HL-60 (cell line): ENCODE measurements around the gene TRIM23.

Experiments
- DNase-seq, 2 experiments: peaks; one replicate each; pipeline ENCODE4 v3.0.0-alpha.2; 2010 to 2020; ENCODE audit warnings: low read depth in 1 of 2, low spot score in 1 of 2
- H3K27ac ChIP-seq: fragments of 250-450 bp; sonication (Bioruptor Pico); replicated peaks from 2 replicates; pipeline ENCODE4 v1.5.1; 2020; ENCODE audit warnings: mild to moderate bottlenecking, moderate library complexity
- H3K27me3 ChIP-seq: fragments of 250-450 bp; sonication (Bioruptor Pico); 2 replicates; pipeline ENCODE4 v1.5.1; 2021; ENCODE audit warnings: mild to moderate bottlenecking, moderate library complexity; ENCODE audit not compliant: insufficient read depth, poor library complexity, severe bottlenecking
- H3K4me3 ChIP-seq: replicated peaks from 2 replicates; pipeline ENCODE4 v1.5.1; 2011; ENCODE audit warnings: mild to moderate bottlenecking, control low read depth, low read length; ENCODE audit not compliant: insufficient read depth
- GABPA ChIP-seq: IDR thresholded peaks from 2 replicates; pipeline ENCODE4 v1.6.1; 2012; ENCODE audit warnings: low read depth
- POLR2AphosphoS5 ChIP-seq: IDR thresholded peaks from 2 replicates; pipeline ENCODE4 v1.6.1; 2012; ENCODE audit warnings: low read depth
- SPI1 ChIP-seq: IDR thresholded peaks from 2 replicates; pipeline ENCODE4 v1.6.1; 2012; ENCODE audit warnings: low read depth, mild to moderate bottlenecking, borderline replicate concordance
- TF ChIP-seq, protein P1 (sequence below): IDR thresholded peaks from 2 replicates; pipeline ENCODE4 v1.6.1; 2012; ENCODE audit warnings: low read depth; ENCODE audit not compliant: insufficient replicate concordance
- TF ChIP-seq, protein P2 (sequence below): IDR thresholded peaks from one replicate; pipeline ENCODE4 v1.5.1; 2011; ENCODE audit warnings: low read length, control low read depth, inconsistent platforms; ENCODE audit not compliant: insufficient read depth

TRIM23 gene

DNA sequence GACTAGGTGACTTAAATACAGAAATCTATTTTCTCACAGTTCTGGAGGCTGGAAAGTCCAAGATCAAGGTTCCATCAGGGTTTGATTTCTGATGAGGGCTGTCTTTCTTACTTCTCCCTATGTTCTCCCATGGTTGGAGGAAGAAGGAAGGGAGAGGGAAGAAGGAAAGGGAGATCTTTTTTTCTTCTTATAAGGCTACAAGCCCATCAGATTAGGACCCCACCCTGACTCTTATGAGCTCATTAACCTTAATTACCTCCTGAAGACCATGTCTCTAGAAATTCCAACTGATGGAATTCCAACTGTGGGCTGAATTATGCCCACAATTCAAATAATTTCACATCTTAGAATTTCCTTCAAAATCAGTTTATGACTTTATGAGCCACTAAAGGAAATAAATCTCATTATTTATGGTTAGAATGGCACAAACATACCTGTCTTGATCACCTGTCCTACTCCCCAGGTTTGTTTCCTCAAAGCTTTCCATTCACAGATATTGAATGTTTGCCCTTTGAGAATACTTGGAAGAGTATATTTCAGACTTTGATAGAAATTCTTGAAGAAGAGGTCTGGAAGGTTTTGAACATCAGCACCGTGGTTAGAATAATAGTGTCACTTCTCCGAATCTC lies 53.4 kb downstream of the TRIM23 start:
- no peak for DNase-seq
- TF ChIP-seq, protein P1, sequence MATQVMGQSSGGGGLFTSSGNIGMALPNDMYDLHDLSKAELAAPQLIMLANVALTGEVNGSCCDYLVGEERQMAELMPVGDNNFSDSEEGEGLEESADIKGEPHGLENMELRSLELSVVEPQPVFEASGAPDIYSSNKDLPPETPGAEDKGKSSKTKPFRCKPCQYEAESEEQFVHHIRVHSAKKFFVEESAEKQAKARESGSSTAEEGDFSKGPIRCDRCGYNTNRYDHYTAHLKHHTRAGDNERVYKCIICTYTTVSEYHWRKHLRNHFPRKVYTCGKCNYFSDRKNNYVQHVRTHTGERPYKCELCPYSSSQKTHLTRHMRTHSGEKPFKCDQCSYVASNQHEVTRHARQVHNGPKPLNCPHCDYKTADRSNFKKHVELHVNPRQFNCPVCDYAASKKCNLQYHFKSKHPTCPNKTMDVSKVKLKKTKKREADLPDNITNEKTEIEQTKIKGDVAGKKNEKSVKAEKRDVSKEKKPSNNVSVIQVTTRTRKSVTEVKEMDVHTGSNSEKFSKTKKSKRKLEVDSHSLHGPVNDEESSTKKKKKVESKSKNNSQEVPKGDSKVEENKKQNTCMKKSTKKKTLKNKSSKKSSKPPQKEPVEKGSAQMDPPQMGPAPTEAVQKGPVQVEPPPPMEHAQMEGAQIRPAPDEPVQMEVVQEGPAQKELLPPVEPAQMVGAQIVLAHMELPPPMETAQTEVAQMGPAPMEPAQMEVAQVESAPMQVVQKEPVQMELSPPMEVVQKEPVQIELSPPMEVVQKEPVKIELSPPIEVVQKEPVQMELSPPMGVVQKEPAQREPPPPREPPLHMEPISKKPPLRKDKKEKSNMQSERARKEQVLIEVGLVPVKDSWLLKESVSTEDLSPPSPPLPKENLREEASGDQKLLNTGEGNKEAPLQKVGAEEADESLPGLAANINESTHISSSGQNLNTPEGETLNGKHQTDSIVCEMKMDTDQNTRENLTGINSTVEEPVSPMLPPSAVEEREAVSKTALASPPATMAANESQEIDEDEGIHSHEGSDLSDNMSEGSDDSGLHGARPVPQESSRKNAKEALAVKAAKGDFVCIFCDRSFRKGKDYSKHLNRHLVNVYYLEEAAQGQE = no peak
- no peak for TF ChIP-seq SPI1
- TF ChIP-seq GABPA = no peak
- TF ChIP-seq, protein P2, sequence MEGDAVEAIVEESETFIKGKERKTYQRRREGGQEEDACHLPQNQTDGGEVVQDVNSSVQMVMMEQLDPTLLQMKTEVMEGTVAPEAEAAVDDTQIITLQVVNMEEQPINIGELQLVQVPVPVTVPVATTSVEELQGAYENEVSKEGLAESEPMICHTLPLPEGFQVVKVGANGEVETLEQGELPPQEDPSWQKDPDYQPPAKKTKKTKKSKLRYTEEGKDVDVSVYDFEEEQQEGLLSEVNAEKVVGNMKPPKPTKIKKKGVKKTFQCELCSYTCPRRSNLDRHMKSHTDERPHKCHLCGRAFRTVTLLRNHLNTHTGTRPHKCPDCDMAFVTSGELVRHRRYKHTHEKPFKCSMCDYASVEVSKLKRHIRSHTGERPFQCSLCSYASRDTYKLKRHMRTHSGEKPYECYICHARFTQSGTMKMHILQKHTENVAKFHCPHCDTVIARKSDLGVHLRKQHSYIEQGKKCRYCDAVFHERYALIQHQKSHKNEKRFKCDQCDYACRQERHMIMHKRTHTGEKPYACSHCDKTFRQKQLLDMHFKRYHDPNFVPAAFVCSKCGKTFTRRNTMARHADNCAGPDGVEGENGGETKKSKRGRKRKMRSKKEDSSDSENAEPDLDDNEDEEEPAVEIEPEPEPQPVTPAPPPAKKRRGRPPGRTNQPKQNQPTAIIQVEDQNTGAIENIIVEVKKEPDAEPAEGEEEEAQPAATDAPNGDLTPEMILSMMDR = no peak
- no peak for TF ChIP-seq POLR2AphosphoS5
- Histone ChIP-seq H3K27ac (no peak overlapping the region), H3K27me3 (no peaks in the 10 kb centered on the region), H3K4me3 (no peak overlapping the region)

DNA sequence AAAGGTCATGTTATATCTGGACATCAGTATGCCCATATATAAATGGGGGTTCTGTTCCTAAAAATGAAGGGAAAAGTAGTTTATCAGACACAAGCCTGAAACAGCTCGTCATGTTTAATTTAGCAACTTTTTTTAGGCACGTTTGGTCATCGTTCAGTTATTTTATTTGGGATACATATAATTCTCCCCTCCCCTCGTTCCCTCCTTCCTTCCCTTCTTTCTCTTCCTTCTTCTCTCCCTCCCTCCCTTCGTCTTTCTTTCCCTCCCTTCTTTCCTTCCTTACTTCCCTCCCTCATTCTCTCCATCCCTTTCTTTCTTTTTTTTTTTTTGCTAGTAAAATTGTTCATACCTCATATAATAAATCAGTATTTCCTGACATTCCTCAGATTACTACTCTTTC lies 57.6 kb downstream of the TRIM23 start:
- TF ChIP-seq, protein P1 = no peak
- TF ChIP-seq POLR2AphosphoS5 = no peak
- TF ChIP-seq GABPA = no peak
- TF ChIP-seq SPI1 = no peak
- TF ChIP-seq, protein P2 = no peak
- Histone ChIP-seq H3K27me3 (no peaks in the 10 kb centered on the region), H3K4me3 (no peak overlapping the region), H3K27ac (no peak overlapping the region)
- no peak for DNase-seq

DNA sequence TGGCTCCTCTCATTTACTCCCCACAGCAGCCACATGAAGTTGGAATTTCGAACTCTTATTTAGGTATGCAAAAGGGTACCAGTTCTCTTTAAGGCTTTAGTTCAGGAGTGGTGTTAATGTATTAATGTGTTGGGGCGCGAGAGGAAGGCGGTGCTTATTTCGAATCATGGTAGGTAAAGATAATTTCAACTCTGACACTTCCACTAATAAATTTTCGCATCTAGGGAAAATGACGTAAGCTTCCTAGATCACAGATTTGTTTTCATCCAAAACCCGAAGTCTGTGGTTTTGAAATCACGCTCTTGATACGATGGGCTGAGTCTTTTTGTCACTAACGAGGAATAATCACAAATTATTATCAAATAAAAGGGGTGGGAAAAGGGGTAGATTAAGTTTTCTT lies 60.4 kb downstream of the TRIM23 start:
- Histone ChIP-seq H3K27me3 (no peaks in the 10 kb centered on the region), H3K4me3 (peak overlapping the region; percentile 76), H3K27ac (peak overlapping the region; percentile 87)
- no peak for TF ChIP-seq GABPA
- TF ChIP-seq, protein P2 = no peak
- TF ChIP-seq SPI1 = no peak
- TF ChIP-seq POLR2AphosphoS5 = no peak
- TF ChIP-seq, protein P1 = no peak
- no peak for DNase-seq
